GM12875 (cell line): ENCODE results near the gene THOC7.

Experiments used
- H3K4me3 ChIP-seq: one replicate; pipeline ENCODE4 v1.5.1; 2011; ENCODE audit warnings: low read depth, low read length, control low read depth
- TF ChIP-seq, protein P1 (sequence below): IDR thresholded peaks from 2 replicates; pipeline ENCODE4 v1.5.1; 2011; ENCODE audit warnings: low read depth, mild to moderate bottlenecking, control low read depth, inconsistent platforms, low read length, moderate library complexity, borderline replicate concordance; ENCODE audit not compliant: insufficient read depth

THOC7 gene

DNA sequence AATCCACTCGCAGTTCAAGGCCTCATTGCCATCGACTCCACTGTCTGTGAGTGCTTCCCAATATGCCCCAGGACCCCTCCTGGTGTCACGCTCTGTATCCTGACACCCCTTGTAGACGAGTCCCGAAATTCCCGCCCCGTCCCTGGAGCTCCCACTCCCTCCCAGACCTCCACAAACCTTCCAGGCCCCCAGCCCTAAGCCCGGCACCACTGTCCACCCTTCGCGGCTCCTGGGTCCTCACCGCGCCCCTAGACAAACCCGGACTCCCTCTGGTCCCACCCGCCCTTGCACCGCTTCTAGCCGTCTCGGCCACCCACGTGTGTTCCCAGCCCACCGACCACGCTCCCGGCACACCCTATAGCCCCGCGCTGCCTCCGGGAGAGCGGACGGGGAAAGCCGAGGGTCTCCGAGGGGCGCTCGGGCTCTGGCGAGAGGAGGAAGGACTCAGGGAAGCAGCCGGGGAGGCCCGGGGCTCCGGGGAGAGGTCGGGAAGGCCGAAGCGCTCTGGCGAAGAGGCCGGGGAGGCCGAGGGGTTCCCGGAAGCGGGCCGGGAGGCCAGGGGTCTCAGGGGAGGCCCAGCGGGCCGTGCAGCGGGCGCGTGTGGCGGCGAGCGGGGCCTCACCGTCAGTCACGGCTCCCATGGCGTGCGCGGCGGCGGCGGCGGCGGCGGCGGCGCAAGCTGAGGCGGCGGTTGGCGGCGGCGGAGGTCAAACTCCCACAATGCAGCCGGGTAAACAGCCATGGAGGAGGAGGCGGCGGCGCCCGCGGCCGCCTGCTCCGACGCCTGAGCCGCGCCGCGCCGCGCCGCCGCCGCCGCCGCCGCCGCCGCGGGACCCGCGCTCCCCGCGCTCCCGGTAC lies at the start of gene THOC7, which contains the start of gene ATXN7:
Gene THOC7, minus strand, starts transcription at position 656 of the 858 bp plus-strand sequence. Its CDS starts 15 bp downstream, at position 641.
Gene ATXN7, plus strand, starts transcription at position 718 of the 858 bp plus-strand sequence. CDS start 48,732 bp downstream, outside the sequence.
- TF ChIP-seq, protein P1, sequence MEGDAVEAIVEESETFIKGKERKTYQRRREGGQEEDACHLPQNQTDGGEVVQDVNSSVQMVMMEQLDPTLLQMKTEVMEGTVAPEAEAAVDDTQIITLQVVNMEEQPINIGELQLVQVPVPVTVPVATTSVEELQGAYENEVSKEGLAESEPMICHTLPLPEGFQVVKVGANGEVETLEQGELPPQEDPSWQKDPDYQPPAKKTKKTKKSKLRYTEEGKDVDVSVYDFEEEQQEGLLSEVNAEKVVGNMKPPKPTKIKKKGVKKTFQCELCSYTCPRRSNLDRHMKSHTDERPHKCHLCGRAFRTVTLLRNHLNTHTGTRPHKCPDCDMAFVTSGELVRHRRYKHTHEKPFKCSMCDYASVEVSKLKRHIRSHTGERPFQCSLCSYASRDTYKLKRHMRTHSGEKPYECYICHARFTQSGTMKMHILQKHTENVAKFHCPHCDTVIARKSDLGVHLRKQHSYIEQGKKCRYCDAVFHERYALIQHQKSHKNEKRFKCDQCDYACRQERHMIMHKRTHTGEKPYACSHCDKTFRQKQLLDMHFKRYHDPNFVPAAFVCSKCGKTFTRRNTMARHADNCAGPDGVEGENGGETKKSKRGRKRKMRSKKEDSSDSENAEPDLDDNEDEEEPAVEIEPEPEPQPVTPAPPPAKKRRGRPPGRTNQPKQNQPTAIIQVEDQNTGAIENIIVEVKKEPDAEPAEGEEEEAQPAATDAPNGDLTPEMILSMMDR = no peak
- peak within 1 kb of the TSS; percentile 95 for H3K4me3 ChIP-seq

DNA sequence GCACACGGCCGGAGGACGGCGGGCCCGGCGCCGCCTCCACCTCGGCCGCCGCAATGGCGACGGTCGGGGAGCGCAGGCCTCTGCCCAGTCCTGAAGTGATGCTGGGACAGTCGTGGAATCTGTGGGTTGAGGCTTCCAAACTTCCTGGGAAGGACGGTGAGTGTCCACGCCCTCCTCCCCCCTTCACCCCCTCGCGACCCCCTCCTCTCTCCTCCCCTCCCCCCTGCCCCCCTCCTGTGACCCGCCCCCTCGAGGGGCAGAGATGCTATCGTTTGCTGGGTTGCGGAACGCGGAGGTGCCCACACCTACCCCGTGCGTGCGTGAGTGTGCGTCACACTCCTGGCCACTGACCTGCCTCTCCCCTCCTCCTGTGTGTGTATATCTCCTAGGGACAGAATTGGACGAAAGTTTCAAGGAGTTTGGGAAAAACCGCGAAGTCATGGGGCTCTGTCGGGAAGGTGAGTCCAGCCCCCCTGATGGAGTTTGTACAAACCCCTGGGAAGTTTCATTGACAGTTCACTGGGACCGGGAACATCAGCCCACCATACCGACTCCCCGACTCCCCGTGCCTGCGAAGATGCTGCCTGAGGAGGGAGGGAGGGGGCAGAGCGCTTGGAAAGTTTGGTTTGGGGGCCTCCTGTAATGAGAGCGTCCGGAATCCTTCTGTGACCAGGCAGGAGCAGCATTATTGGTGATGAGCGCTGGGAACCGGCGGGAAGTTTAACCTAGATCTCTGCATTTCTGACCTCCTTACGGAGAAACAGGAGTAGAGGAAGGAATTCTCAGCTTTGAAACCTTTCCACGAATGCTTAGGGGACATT lies 49.4 kb upstream of the THOC7 start:
- TF ChIP-seq, protein P1 = no peak
- peak overlapping the region; percentile 70 for H3K4me3 ChIP-seq

DNA sequence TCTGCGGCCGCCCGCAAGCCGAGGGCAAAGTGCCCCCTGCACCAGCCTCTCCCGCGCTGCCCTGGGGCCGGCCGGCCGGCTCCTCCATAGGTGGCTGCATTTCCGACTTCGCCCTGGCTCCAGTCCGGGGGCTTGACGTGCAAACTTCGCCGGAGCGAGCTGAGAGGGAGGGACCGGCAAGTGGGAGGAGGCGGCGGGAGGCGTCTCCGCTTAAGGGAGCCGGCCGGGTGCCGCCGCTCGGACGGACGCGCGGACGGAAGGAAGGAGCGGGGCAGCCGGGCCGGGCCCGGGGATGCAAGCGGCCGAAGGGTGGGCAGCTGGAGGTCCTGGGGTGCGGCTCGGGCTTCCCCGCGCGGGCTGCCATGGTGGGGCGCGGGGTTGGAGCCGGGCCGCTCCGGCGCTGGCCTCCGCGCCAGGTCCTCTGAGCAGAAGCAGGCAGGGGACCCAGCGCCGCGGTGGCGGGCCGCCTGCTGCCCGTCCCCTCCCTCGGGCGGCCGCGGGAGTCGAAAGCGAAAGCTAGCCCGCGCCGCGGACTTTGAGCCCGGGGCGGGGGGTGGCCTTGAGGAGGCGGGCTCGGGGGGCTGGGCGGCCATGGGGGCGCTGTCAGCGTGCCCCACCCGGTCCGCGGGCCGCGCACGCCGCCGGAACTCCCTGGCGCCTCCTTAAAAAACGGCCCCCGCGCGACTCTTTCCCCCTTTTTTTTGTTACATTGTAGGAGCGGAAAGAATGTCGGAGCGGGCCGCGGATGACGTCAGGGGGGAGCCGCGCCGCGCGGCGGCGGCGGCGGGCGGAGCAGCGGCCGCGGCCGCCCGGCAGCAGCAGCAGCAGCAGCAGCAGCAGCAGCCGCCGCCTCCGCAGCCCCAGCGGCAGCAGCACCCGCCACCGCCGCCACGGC lies 48.5 kb upstream of the THOC7 start, which contains the start of gene SCAANT1:
Gene SCAANT1, minus strand, starts transcription at position 511 of the 895 bp plus-strand sequence.
- H3K4me3 ChIP-seq = peak within 1 kb of the TSS; percentile 70
- TF ChIP-seq, protein P1 = peak; percentile 5; the same call in 1 of the 2 replicates

DNA sequence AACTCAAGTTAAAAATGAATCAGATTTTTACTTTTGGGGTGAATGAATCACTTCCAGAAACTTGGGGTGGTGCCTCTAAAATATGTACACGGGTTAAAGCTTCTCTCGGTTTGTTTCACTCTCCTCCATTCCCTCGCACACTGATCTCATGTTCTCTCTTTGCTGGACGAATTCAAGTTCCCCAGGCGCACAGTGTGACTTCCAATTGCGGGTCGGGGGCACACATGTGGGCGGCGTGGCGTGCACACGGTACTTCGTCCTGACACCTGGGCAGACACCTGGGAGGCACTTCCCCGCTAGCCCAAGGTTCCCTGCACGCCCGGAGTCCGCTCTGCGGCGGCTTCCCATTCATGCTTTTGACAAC lies 47.9 kb upstream of the THOC7 start:
- H3K4me3 ChIP-seq = peak overlapping the region; percentile 70
- TF ChIP-seq, protein P1 = no peak

DNA sequence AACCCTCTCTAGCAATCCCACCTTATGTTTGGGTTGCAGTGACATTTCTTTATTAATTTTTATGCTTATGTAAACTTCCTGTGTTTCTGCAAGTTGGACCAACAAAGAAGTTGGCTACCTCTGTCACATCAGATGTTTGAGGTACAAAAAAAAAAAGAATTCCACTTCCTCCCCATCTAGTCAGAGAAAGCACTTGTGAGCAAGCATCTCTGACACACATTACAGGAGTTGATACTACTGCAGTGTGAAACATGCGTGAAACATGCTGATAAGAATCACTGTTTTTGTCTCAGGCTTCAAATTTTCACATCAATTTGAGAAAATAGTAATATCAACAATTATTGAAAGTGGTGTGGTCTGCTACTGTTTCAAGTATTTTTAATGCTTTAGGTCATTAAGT lies 47.3 kb upstream of the THOC7 start:
- no peak overlapping the region for H3K4me3 ChIP-seq
- TF ChIP-seq, protein P1 = no peak

DNA sequence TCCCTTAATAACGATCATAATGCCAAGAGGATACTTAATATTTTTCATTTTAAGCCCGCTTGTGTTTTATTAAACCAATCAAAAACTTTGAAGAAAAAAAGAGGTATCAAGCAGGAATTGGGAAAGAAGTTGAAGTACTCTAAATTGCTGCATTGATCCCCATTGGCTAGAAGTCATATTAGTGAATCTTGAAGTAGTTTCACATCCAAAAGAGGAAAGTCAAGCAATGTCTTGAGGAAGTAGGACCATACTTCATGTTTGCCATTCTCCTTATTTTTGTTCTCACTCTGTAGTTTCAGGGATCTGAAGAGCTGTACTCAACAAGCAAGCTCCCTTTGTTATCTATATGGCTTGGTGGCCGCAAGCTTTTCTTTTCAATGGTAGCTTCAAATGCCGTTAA lies 46.4 kb upstream of the THOC7 start:
- no peak overlapping the region for H3K4me3 ChIP-seq
- TF ChIP-seq, protein P1 = no peak
